ENCODE results near the gene BPIFA3.

DNA sequence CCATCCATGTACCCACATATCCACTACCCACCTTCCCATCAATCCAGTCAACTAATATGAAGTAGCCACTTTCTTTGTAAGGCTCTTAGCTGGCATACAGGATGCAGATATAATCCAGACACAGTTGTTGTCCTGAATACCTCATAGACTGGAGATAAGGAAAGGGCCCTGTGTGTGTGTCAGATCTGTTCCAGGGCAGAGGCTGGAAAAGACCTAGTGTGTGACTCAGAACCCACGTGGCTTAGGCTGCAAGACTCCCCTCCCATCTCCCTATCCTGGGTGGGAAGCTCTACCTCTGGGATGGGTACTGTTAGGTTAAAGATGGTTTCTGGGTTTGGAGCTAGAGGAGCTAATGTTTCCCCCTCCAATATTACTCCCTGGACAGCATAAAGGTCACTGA, 22.3 kb downstream of the BPIFA3 start:
- no peak for TF ChIP-seq NONO (IDR thresholded peaks at IDR 0.05)
- no peak for TF ChIP-seq NONO (CRISPR knock-in tag; conservative IDR thresholded peaks at IDR 0.05)
- TF ChIP-seq, protein P1, sequence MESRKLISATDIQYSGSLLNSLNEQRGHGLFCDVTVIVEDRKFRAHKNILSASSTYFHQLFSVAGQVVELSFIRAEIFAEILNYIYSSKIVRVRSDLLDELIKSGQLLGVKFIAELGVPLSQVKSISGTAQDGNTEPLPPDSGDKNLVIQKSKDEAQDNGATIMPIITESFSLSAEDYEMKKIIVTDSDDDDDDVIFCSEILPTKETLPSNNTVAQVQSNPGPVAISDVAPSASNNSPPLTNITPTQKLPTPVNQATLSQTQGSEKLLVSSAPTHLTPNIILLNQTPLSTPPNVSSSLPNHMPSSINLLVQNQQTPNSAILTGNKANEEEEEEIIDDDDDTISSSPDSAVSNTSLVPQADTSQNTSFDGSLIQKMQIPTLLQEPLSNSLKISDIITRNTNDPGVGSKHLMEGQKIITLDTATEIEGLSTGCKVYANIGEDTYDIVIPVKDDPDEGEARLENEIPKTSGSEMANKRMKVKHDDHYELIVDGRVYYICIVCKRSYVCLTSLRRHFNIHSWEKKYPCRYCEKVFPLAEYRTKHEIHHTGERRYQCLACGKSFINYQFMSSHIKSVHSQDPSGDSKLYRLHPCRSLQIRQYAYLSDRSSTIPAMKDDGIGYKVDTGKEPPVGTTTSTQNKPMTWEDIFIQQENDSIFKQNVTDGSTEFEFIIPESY (CRISPR knock-in tag; IDR thresholded peaks at IDR 0.05): no peak
- TF ChIP-seq KAT2B (IDR thresholded peaks at IDR 0.05; ENCODE audit: borderline replicate concordance, low read depth, low read length): no peak
- TF ChIP-seq, protein P2, sequence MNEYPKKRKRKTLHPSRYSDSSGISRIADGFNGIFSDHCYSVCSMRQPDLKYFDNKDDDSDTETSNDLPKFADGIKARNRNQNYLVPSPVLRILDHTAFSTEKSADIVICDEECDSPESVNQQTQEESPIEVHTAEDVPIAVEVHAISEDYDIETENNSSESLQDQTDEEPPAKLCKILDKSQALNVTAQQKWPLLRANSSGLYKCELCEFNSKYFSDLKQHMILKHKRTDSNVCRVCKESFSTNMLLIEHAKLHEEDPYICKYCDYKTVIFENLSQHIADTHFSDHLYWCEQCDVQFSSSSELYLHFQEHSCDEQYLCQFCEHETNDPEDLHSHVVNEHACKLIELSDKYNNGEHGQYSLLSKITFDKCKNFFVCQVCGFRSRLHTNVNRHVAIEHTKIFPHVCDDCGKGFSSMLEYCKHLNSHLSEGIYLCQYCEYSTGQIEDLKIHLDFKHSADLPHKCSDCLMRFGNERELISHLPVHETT (CRISPR knock-in tag; conservative IDR thresholded peaks at IDR 0.05): no peak
- TF ChIP-seq MAZ (IDR thresholded peaks at IDR 0.05; ENCODE audit: borderline replicate concordance, low read depth, low read length): no peak
- no peak for TF ChIP-seq MAZ (CRISPR knock-in tag; IDR thresholded peaks at IDR 0.05; ENCODE audit: low read depth)
- TF ChIP-seq, protein P3, sequence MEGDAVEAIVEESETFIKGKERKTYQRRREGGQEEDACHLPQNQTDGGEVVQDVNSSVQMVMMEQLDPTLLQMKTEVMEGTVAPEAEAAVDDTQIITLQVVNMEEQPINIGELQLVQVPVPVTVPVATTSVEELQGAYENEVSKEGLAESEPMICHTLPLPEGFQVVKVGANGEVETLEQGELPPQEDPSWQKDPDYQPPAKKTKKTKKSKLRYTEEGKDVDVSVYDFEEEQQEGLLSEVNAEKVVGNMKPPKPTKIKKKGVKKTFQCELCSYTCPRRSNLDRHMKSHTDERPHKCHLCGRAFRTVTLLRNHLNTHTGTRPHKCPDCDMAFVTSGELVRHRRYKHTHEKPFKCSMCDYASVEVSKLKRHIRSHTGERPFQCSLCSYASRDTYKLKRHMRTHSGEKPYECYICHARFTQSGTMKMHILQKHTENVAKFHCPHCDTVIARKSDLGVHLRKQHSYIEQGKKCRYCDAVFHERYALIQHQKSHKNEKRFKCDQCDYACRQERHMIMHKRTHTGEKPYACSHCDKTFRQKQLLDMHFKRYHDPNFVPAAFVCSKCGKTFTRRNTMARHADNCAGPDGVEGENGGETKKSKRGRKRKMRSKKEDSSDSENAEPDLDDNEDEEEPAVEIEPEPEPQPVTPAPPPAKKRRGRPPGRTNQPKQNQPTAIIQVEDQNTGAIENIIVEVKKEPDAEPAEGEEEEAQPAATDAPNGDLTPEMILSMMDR (CRISPR knock-in tag; IDR thresholded peaks at IDR 0.05): no peak
- TF ChIP-seq YEATS2 (CRISPR knock-in tag; IDR thresholded peaks at IDR 0.05; ENCODE audit: borderline replicate concordance): no peak
- no peak for TF ChIP-seq ZFP37 (CRISPR knock-in tag; IDR thresholded peaks at IDR 0.05; ENCODE audit: borderline replicate concordance)
- no peak for TF ChIP-seq MXI1 (IDR thresholded peaks at IDR 0.05; ENCODE audit: borderline replicate concordance, low read depth, low read length)
- no peak for TF ChIP-seq SALL1 (CRISPR knock-in tag; IDR thresholded peaks at IDR 0.05)
- TF ChIP-seq FOXK2 (IDR thresholded peaks at IDR 0.05): no peak
- no peak for TF ChIP-seq ZNF354B (CRISPR knock-in tag; IDR thresholded peaks at IDR 0.05)

Data from HepG2 (cell line).